GM10847 (cell line): ENCODE measurements around the gene QSOX2.

Source experiments
- POLR2A ChIP-seq: IDR thresholded peaks from 2 replicates; pipeline ENCODE4 v1.6.1; 2011; ENCODE audit not compliant: insufficient read length; ENCODE audit errors: extremely low read depth

Gene QSOX2

GRCh38 chr9:136286359-136286986 lies 40.9 kb upstream of the QSOX2 start:
- TF ChIP-seq POLR2A, result no peak

GRCh38 chr9:136285501-136286358 lies 40.1 kb upstream of the QSOX2 start:
- TF ChIP-seq POLR2A, result no peak

- TF ChIP-seq POLR2A, result no peak
Observed at GRCh38 chr9:136284951-136285350, 39.3 kb upstream of the QSOX2 start.

GRCh38 chr9:136284311-136284710 lies 38.7 kb upstream of the QSOX2 start:
- no peak for TF ChIP-seq POLR2A

GRCh38 chr9:136283291-136284235 lies 38.0 kb upstream of the QSOX2 start:
- TF ChIP-seq POLR2A, result no peak

GRCh38 chr9:136282272-136282861 lies 36.8 kb upstream of the QSOX2 start:
- TF ChIP-seq POLR2A, result no peak

GRCh38 chr9:136281421-136282271 lies 36.0 kb upstream of the QSOX2 start:
- TF ChIP-seq POLR2A, result no peak

GRCh38 chr9:136280535-136281315 lies 35.1 kb upstream of the QSOX2 start:
- TF ChIP-seq POLR2A, result no peak

GRCh38 chr9:136279471-136279870 lies 33.9 kb upstream of the QSOX2 start:
- no peak for TF ChIP-seq POLR2A

GRCh38 chr9:136278894-136279293 lies 33.3 kb upstream of the QSOX2 start:
- no peak for TF ChIP-seq POLR2A

- TF ChIP-seq POLR2A, result no peak
Observed at GRCh38 chr9:136278221-136278620, 32.6 kb upstream of the QSOX2 start.

GRCh38 chr9:136277746-136278145 lies 32.1 kb upstream of the QSOX2 start:
- TF ChIP-seq POLR2A, result no peak

- no peak for TF ChIP-seq POLR2A
Observed at GRCh38 chr9:136276716-136277115, 31.1 kb upstream of the QSOX2 start.
